SJSA1 (cell line): Measurements from ENCODE around the gene C9orf50. TPM values are rescaled to one million over a fixed set of nuclear protein-coding genes. Genes with fewer than 3 reads are reported as not detected.

Experiments used
- DNase-seq, 2 experiments: peaks; one replicate each; pipeline ENCODE4 v3.0.0-alpha.2; 2015 to 2020; ENCODE audit warnings: low spot score in 2 of 2, low read depth in 1 of 2
- H3K27ac ChIP-seq: fragments of 250-450 bp; sonication (Bioruptor Pico); 2 replicates; pipeline ENCODE4 v1.5.1; 2020; ENCODE audit warnings: mild to moderate bottlenecking, moderate library complexity
- H3K27me3 ChIP-seq: fragments of 250-450 bp; sonication (Bioruptor Pico); replicated peaks from 2 replicates; pipeline ENCODE4 v1.5.1; 2020; ENCODE audit warnings: mild to moderate bottlenecking, moderate library complexity
- H3K36me3 ChIP-seq: fragments of 250-450 bp; sonication (Bioruptor Pico); 2 replicates; pipeline ENCODE4 v1.5.1; 2020; ENCODE audit warnings: mild to moderate bottlenecking
- H3K4me1 ChIP-seq: fragments of 250-450 bp; sonication (Bioruptor Pico); replicated peaks from 2 replicates; pipeline ENCODE4 v1.6.1; 2021; ENCODE audit warnings: mild to moderate bottlenecking
- H3K4me3 ChIP-seq: fragments of 250-450 bp; sonication (Bioruptor Pico); 2 replicates; pipeline ENCODE4 v1.5.1; 2020; ENCODE audit warnings: mild to moderate bottlenecking
- H3K9me3 ChIP-seq: fragments of 250-450 bp; sonication (Bioruptor Pico); replicated peaks from 2 replicates; pipeline ENCODE4 v1.5.1; 2020; ENCODE audit warnings: mild to moderate bottlenecking
- total RNA-seq: library from RNA; depleted of rRNA; stranded (reverse); fragments of >200 nt; shearing (Covaris generic); gene quantifications from 2 replicates; pipeline ENCODE4 v1.2.3, GENCODE V29; 2014; rRNA removed

C9orf50 gene
- total RNA-seq, 1 experiment from 2014 or later, result not detected

GRCh38 chr9:129567329-129567728 lies 53.6 kb downstream of the C9orf50 start:
- Histone ChIP-seq H3K9me3 (no peaks in the 10 kb centered on the region), H3K27me3 (no peaks in the 10 kb centered on the region), H3K4me1 (peaks cover 29% of the 10 kb centered on the region), H3K36me3 (no peaks in the 10 kb centered on the region), H3K4me3 (no peak overlapping the region), H3K27ac (no peak overlapping the region)
- no peak for DNase-seq

DNA sequence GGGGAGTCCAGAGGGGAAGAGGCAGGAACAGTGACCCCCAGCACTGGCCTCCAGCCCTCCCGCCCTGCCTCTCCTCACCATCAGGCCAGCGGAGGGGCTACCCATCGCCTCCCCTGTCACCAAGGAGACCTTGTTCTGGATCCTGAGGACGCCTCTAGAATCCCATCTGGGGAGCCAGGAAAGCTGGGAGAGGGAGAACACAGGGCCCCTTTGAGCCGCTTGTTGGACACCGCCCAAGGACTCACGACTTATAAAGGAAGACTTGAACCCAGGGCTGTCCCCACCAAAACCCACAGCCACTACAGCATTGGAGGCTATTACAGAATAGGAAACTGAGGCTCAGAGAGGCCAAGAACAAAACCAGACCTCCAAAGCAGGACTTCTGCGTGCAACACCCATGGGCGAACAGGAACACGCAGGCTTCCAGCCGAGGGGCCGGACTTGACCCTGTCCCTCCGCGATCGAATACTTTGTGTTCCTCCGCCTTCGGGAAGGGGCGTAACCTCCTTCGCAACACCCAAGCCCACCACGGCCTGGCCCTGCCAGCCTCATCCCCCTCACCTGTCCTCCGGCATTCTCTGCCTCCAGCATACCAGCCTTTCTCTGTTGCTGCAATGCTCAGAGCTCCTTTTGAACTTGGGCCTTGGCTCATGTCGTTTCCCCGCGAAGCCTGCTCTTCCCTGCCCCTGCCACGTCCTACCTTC lies 54.2 kb downstream of the C9orf50 start:
- no peak for DNase-seq
- no peaks in the 10 kb centered on the region for H3K36me3 ChIP-seq
- peaks cover 29% of the 10 kb centered on the region for H3K4me1 ChIP-seq
- no peak overlapping the region for H3K4me3 ChIP-seq
- no peaks in the 10 kb centered on the region for H3K9me3 ChIP-seq
- no peak overlapping the region for H3K27ac ChIP-seq
- no peaks in the 10 kb centered on the region for H3K27me3 ChIP-seq

- Histone ChIP-seq H3K4me1 (peaks cover 5% of the 10 kb centered on the region), H3K9me3 (no peaks in the 10 kb centered on the region), H3K27me3 (no peaks in the 10 kb centered on the region), H3K36me3 (no peaks in the 10 kb centered on the region), H3K4me3 (no peak overlapping the region), H3K27ac (no peak overlapping the region)
- no peak for DNase-seq
Measured at GRCh38 chr9:129562917-129563316, 58.0 kb downstream of the C9orf50 start.

DNA sequence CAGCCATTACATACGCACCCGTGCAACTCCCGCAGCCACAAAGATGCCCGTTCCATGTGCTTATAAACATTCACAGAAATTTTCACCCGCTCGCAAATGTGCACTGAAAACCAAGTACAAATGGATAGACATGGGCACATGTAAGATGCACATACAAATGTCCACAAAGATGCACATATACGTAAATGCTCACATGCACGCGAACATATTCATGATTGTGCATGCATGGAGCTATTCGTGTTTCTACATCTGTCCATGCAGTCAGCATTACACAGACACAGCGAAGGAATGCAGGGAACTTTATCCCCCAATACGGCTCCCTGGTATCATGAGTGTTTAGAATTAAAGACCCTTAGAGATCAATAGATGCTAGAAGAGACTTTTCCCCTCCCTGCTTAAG lies 58.4 kb downstream of the C9orf50 start:
- H3K4me1 ChIP-seq, result peaks cover 8% of the 10 kb centered on the region
- DNase-seq, result no peak
- H3K36me3 ChIP-seq, result no peaks in the 10 kb centered on the region
- no peaks in the 10 kb centered on the region for H3K9me3 ChIP-seq
- H3K27me3 ChIP-seq, result no peaks in the 10 kb centered on the region
- no peak overlapping the region for H3K4me3 ChIP-seq
- H3K27ac ChIP-seq, result no peak overlapping the region

Other genes starting within 250 kb of the C9orf50 start
- gene NTMT1, start 5.1 kb upstream of the C9orf50 start, total RNA-seq, result 30.8 and 35.9 TPM in 2 replicates
- 14.5 and 14.9 TPM in 2 replicates for gene ASB6, start 21.1 kb upstream of the C9orf50 start, total RNA-seq
- gene PRRX2, start 44.5 kb upstream of the C9orf50 start, total RNA-seq, result 9.8 and 14.0 TPM in 2 replicates
- 2.4 and 5.4 TPM in 2 replicates for gene PTGES, start 131.9 kb upstream of the C9orf50 start, total RNA-seq
- gene TOR1B, start 182.1 kb upstream of the C9orf50 start, total RNA-seq, result 24.9 and 38.3 TPM in 2 replicates
- gene TOR1A, start 203.0 kb upstream of the C9orf50 start, total RNA-seq, result 29.4 and 42.8 TPM in 2 replicates
- 56.2 and 59.3 TPM in 2 replicates for gene C9orf78, start 214.2 kb upstream of the C9orf50 start, total RNA-seq
- gene USP20, start 214.4 kb upstream of the C9orf50 start, total RNA-seq, result 2.1 and 3.4 TPM in 2 replicates